Erythroblast (primary cell): ENCODE data around the gene IL1RAP.

Experiments
- GATA1 ChIP-seq: IDR thresholded peaks from 2 replicates; pipeline ENCODE4 v1.6.1; 2011; ENCODE audit warnings: low read depth, mild to moderate bottlenecking, control low read depth, low read length, moderate library complexity
- POLR2A ChIP-seq: IDR thresholded peaks from 2 replicates; pipeline ENCODE4 v1.6.1; 2011; ENCODE audit warnings: mild to moderate bottlenecking, low read length

DNA sequence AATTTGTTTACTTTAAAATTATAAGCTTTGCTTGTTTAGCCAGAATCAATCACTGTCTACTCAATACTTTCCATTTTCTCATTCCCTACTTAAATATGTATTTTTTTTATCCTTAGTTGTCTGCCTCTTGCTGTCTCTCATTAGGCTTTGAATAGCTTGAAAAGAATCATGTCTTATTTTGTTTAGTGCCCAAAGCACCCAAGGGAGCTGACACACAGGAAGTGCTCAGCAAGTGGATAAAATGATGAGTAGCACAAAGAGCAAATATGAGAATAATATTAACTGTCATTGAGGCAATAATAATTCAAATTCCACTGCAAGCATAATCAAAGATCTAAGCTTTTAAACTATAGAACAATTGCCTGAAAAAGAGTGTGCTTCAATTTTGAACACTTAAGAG is 19.0 kb upstream of the IL1RAP start:
- TF ChIP-seq POLR2A, result no peak
- no peak for TF ChIP-seq GATA1
